GM19238 (cell line): ENCODE results near the gene SMARCE1.

ENCODE experiments used
- DNase-seq: peaks from one replicate; pipeline ENCODE4 v3.0.0; 2011; ENCODE audit warnings: low spot score; ENCODE audit not compliant: insufficient read length

SMARCE1 gene

GRCh38 chr17:40647624-40648383, at the start of gene SMARCE1:
TSS of gene SMARCE1 (minus strand) at chr17:40647818. CDS start at chr17:40645802, 2,016 bp downstream.
- peak; percentile 49 for DNase-seq

GRCh38 chr17:40697297-40697696, 49.7 kb upstream of the SMARCE1 start:
- DNase-seq = no peak

GRCh38 chr17:40696651-40697072, 49.0 kb upstream of the SMARCE1 start:
- no peak for DNase-seq

- no peak for DNase-seq
These were observed 48.4 kb upstream of the SMARCE1 start for GRCh38 chr17:40695874-40696472.

GRCh38 chr17:40694584-40694983, 47.0 kb upstream of the SMARCE1 start:
- DNase-seq = no peak

DNA sequence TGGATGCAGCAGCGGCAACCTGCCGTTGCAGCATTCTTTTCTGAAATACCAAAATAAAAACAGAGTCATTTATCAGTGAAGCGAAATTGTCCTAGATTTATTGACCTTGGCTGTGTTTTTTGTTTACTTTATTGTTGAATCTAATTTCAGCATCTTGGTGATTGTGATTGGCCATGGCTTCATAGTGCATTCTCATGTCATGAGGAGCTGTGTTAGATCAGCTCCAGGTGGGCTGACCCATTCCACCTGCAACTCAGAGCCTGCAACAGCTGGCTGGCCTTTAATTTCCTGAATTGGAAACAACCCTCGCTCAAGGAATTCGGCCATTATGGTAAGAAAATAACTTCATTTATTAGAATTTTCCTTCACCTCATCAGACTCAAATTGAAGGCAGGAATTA, 39.5 kb upstream of the SMARCE1 start:
- no peak for DNase-seq

GRCh38 chr17:40686192-40686591, 38.6 kb upstream of the SMARCE1 start:
- DNase-seq = no peak

- no peak for DNase-seq
These were observed 33.4 kb upstream of the SMARCE1 start for GRCh38 chr17:40680998-40681397.

- no peak for DNase-seq
These were observed 31.9 kb upstream of the SMARCE1 start for GRCh38 chr17:40679523-40679907.

DNA sequence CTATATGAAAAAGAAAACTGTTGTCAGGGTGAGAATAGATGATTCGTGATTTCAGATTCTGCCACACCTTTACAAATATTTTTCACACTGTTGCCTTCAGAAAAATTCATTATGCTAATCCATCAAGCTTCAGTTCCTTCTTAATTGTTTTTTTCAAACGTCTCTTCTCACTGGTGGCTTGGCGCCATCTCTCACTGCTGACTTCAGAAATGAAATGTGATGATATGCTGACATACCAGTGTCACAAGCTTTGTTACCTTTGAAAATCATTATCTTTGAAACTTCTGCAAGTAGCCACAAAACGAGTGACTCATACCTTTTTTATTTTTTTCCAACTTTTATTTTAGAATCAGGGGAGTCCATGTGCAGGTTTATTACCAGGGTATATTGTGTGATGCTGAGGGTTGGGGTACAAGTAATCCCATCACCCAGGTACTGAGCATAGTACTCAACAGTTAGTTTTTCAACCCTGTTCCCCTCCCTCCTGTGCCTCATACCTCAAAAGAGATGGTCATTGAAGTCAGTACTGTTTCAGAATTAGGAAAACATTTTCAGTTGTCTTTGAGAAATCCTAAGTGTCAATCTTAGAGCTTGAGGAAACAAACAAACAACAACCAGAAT, 31.4 kb upstream of the SMARCE1 start:
- no peak for DNase-seq

DNA sequence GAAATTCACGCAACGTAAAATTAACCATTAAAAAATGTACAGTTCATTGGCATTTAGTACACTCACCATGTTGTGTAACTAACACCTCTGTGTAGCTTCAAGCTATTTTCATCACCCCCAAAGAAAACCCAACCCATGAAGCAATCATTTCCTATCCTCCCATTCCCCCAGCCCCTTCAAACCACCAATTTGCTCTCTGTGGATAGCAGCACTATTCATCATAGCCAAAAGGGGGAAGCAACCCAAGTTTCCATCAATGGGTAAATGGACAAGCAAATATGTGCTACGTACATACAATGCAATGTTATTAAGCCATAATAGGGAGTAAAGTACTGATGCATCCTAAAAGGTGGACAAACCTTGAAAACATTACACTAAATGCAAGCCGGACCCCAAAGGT, 28.3 kb upstream of the SMARCE1 start:
- DNase-seq = no peak

DNA sequence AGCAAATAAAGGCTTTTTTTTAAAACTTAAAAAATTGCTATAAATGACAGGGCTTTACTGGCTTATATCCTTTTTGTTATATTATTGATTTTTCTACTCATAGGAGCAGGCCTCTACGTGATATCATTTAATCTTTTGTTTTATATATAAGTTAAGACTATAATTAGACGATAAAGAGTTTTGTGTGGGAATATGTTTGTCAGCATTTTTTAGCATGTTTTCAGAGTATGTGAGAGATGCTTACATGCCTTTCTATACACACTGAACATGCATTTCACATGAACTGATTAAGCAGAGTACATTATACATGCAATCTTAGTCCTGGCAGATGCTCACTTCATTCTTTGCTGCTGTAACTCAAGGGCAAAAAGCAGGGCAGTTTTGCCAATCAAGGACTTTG, 25.0 kb upstream of the SMARCE1 start:
- DNase-seq = no peak

- no peak for DNase-seq
These were observed 23.7 kb upstream of the SMARCE1 start for GRCh38 chr17:40671282-40671681.

- no peak for DNase-seq
These were observed 18.7 kb upstream of the SMARCE1 start for GRCh38 chr17:40666331-40666730.

GRCh38 chr17:40664582-40665333, 17.1 kb upstream of the SMARCE1 start, which contains the start of gene KRT222:
TSS of gene KRT222 (minus strand) at chr17:40665177. CDS start at chr17:40665099, 78 bp downstream.
- no peak for DNase-seq

DNA sequence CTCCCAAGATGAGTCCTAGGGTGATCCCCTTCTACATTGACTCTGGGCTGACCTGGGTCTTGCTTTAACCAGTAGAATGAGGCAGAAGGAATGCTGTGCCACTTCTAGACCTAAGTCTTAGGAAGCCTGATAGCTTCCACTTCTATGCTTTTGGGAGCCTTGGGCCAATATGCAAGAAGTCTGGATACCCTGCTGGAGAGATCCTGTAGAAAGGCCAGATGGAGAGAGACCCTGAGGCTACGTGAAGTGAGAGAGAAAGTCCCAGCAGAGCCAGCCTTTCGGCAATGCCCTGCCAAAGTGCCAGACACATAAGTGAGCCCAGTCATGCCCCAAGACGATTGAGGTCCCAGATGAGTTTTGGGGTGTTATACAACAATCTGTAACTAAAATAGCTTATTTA, 15.6 kb upstream of the SMARCE1 start:
- DNase-seq = no peak

GRCh38 chr17:40659911-40660310, 12.3 kb upstream of the SMARCE1 start:
- DNase-seq = no peak

- DNase-seq = no peak
These were observed 10.8 kb upstream of the SMARCE1 start for GRCh38 chr17:40658396-40658795.

DNA sequence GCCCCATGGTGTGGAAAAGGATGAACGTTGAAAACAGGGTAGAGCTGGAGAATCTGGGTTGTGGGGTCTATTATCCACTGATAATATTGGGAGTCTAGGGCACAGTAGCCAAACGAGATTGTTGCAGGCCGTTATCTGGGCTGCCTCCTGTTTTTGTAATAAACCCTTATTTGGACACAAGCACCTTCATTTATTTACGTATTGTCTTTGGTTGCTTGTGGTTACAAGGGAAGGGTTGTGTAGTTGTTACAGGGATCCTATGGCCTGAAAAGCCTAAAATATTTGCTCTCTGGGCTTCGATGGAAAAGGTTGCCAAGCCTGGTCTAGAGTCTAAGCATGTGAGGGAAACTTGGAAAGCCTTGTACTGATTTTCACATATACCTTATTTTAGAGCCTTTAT, 4.3 kb upstream of the SMARCE1 start:
- no peak for DNase-seq

DNA sequence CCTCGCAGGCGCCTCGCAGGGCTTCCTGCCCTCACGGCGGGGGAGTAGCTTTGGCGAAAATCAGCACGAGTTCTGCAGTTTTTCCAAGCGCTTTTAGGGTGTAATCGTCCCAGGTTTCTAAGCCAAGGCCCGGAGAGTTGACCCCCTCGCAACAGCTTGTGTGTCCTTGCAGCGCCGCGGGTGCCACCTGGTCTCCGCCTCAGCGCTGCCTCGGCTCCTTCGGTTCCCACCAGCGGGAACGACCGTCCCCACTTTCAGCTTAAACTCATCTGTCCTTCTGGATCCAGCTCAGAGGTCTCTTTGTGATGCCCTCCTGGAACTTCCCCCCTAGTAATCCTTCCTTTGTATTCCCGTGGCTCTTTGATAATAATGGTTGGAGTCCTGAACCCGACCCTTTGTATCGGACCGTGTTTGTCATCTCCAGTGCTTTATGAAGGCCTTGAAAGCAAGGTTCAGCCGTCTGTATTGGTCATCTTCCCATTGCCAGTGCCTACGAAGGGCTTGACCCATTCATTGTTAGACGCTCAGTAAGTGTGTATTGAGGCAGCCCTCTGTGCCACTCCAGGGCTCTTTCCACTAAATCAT, 858 bp upstream of the SMARCE1 start:
- DNase-seq = no peak
